Mesothelial cell of epicardium (in vitro differentiated cells): ENCODE data around the gene YIPF3. TPM values are rescaled to one million over a fixed set of nuclear protein-coding genes. Genes with fewer than 3 reads are reported as not detected.
"Not testable (repeated sequence)": the region's sequence is repeated elsewhere in the genome, so short reads cannot be mapped to it uniquely, and the experiment has no call there.

Experiments
- DNase-seq, 2 experiments: peaks; one replicate each; pipeline ENCODE4 v3.0.0; 2021; ENCODE audit warnings: low spot score in 2 of 2; ENCODE audit not compliant: unreplicated experiment in 2 of 2
- H3K27ac Mint-ChIP-seq: 2 replicates; pipeline ENCODE4 v1.8.0; 2021; ENCODE audit warnings: mixed read lengths
- H3K27me3 Mint-ChIP-seq: 2 replicates; pipeline ENCODE4 v1.8.0; 2021; ENCODE audit warnings: low read depth, mixed read lengths
- H3K36me3 Mint-ChIP-seq: 2 replicates; pipeline ENCODE4 v1.8.0; 2021; ENCODE audit warnings: mixed read lengths
- H3K4me1 Mint-ChIP-seq: 2 replicates; pipeline ENCODE4 v1.8.0; 2021; ENCODE audit warnings: mixed read lengths
- H3K4me3 Mint-ChIP-seq: 2 replicates; pipeline ENCODE4 v1.8.0; 2021; ENCODE audit warnings: mild to moderate bottlenecking, moderate library complexity, mixed read lengths
- H3K9me3 Mint-ChIP-seq: 2 replicates; pipeline ENCODE4 v1.8.0; 2021; ENCODE audit warnings: mixed read lengths
- CTCF ChIP-seq: fragments of 200-600 bp; sonication (generic); IDR thresholded peaks from one replicate; pipeline ENCODE4 v1.5.0; 2021; ENCODE audit warnings: antibody characterized with exemption; ENCODE audit not compliant: unreplicated experiment
- total RNA-seq: library from RNA; stranded (reverse); gene quantifications from 3 replicates; pipeline ENCODE4 v1.2.1, GENCODE V29; 2021

YIPF3 gene
- 107 to 112 TPM (median 111 TPM) in 3 replicates for total RNA-seq

- no peaks in the 10 kb centered on the region for H3K9me3 Mint-ChIP-seq
- peak; percentile 95 to 96 for DNase-seq
- H3K4me3 Mint-ChIP-seq: no peak within 1 kb of the TSS
- H3K36me3 Mint-ChIP-seq: peaks cover 27% of the 10 kb centered on the region
- no peak within 1 kb of the TSS for H3K27ac Mint-ChIP-seq
- no peaks in the 10 kb centered on the region for H3K27me3 Mint-ChIP-seq
- peaks cover 22% of the 10 kb centered on the region for H3K4me1 Mint-ChIP-seq
- no peak for TF ChIP-seq CTCF
These were observed at the start of gene YIPF3, which contains the start of gene POLR1C for GRCh38 chr6:43516697-43517504. TSS of gene YIPF3 (minus strand) at chr6:43516926. CDS start at chr6:43516807, 119 bp downstream. TSS of gene POLR1C (plus strand) at chr6:43517089. CDS start at chr6:43517110, 21 bp downstream.

GRCh38 chr6:43559328-43559727 is 42.6 kb upstream of the YIPF3 start:
- Mint-ChIP-seq H3K36me3 (peaks cover 38% of the 10 kb centered on the region), H3K27ac (no peak overlapping the region), H3K4me1 (no peaks in the 10 kb centered on the region), H3K9me3 (no peaks in the 10 kb centered on the region), H3K27me3 (no peaks in the 10 kb centered on the region), H3K4me3 (no peak overlapping the region)
- DNase-seq: no peak
- no peak for TF ChIP-seq CTCF

GRCh38 chr6:43557620-43558019 is 40.9 kb upstream of the YIPF3 start:
- peaks cover 48% of the 10 kb centered on the region for H3K36me3 Mint-ChIP-seq
- not testable (repeated sequence) for DNase-seq, H3K9me3 Mint-ChIP-seq, H3K4me1 Mint-ChIP-seq, H3K4me3 Mint-ChIP-seq, H3K27ac Mint-ChIP-seq, H3K27me3 Mint-ChIP-seq

- Mint-ChIP-seq H3K9me3 (no peaks in the 10 kb centered on the region), H3K4me1 (no peaks in the 10 kb centered on the region), H3K4me3 (no peak overlapping the region), H3K36me3 (peaks cover 41% of the 10 kb centered on the region), H3K27ac (no peak overlapping the region), H3K27me3 (no peaks in the 10 kb centered on the region)
- no peak for DNase-seq
- TF ChIP-seq CTCF: no peak
These were observed 30.5 kb upstream of the YIPF3 start for GRCh38 chr6:43547222-43547621.

- no peak for DNase-seq
- no peak for TF ChIP-seq CTCF
- Mint-ChIP-seq H3K9me3 (no peaks in the 10 kb centered on the region), H3K27ac (no peak overlapping the region), H3K4me1 (no peaks in the 10 kb centered on the region), H3K36me3 (peaks cover 42% of the 10 kb centered on the region), H3K27me3 (no peaks in the 10 kb centered on the region), H3K4me3 (no peak overlapping the region)
These were observed 27.7 kb upstream of the YIPF3 start for GRCh38 chr6:43544461-43544860.

- H3K27me3 Mint-ChIP-seq: no peaks in the 10 kb centered on the region
- H3K36me3 Mint-ChIP-seq: peaks cover 43% of the 10 kb centered on the region
- TF ChIP-seq CTCF: no peak
- H3K27ac Mint-ChIP-seq: no peak overlapping the region
- H3K9me3 Mint-ChIP-seq: no peaks in the 10 kb centered on the region
- no peaks in the 10 kb centered on the region for H3K4me1 Mint-ChIP-seq
- H3K4me3 Mint-ChIP-seq: no peak overlapping the region
- DNase-seq: no peak
These were observed 25.2 kb upstream of the YIPF3 start for GRCh38 chr6:43541774-43542471.
